Stomach (tissue), 4 donors: Measurements from ENCODE around the gene MYL7.

Source experiments
- EP300 ChIP-seq: sonication (generic); formaldehyde crosslinking; IDR thresholded peaks from one replicate; pipeline ENCODE4 v1.6.1; 2017; ENCODE audit warnings: antibody characterized with exemption
- POLR2A ChIP-seq, 4 donors: fragments of 450-650 bp; IDR thresholded peaks; one replicate each; pipeline ENCODE4 v1.6.1; 2016; ENCODE audit warnings: antibody characterized with exemption in 4 of 4, control low read depth in 2 of 4, mild to moderate bottlenecking in 1 of 4, moderate library complexity in 1 of 4
- POLR2AphosphoS5 ChIP-seq, 3 donors: sonication (generic); formaldehyde crosslinking; IDR thresholded peaks; one replicate each; pipeline ENCODE4 v1.6.1; 2016; ENCODE audit warnings: antibody characterized with exemption in 3 of 3
- TF ChIP-seq, protein P1 (sequence below), 7 experiments: fragments of 450-650 bp in 4 of 7; fragments of 200-600 bp in 3 of 7; sonication (generic) in 3 of 7; IDR thresholded peaks; one replicate each; pipeline ENCODE4 v1.5.1; 2016 to 2019; ENCODE audit warnings: antibody characterized with exemption in 7 of 7, control low read depth in 2 of 7, mild to moderate bottlenecking in 1 of 7

DNA sequence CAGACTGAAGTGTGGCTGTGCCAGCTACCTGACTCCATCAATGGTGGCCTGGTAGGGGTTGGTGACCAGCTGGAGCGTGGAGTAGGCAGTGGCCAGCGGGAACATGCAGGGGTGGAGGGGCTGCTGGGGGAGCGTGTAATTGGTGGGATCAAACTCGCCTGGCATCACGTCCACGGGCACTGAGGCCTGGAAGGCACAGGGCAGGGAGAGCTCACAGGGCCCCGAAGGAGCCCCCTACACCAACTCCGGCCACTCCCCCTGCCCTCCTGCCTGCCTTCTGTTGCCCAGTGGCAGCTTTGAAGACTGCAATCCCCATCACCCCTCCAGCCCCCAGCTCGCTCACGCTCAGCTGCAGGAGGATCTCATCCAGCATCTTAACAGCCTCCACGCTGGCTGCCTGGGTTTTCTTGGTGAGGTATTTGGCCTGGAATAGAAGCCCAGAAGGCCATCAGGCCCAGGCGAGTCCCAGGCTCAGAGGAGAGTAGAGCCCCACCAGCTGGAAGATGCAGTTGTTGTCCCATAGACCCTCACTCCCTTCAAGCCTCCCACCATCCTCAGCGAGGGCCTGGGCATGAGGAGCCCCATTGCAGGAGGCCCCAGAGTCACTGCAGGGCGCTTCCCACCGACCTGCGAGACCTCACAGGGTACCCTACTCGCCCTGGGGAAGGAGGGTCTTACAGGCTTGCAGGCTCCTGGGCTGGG lies 24.9 kb downstream of the MYL7 start:
- TF ChIP-seq POLR2A (IDR thresholded peaks at IDR 0.05) (no peak), POLR2AphosphoS5 (IDR thresholded peaks at IDR 0.05) (no peak), EP300 (no peak)
- TF ChIP-seq, protein P1, sequence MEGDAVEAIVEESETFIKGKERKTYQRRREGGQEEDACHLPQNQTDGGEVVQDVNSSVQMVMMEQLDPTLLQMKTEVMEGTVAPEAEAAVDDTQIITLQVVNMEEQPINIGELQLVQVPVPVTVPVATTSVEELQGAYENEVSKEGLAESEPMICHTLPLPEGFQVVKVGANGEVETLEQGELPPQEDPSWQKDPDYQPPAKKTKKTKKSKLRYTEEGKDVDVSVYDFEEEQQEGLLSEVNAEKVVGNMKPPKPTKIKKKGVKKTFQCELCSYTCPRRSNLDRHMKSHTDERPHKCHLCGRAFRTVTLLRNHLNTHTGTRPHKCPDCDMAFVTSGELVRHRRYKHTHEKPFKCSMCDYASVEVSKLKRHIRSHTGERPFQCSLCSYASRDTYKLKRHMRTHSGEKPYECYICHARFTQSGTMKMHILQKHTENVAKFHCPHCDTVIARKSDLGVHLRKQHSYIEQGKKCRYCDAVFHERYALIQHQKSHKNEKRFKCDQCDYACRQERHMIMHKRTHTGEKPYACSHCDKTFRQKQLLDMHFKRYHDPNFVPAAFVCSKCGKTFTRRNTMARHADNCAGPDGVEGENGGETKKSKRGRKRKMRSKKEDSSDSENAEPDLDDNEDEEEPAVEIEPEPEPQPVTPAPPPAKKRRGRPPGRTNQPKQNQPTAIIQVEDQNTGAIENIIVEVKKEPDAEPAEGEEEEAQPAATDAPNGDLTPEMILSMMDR (IDR thresholded peaks at IDR 0.05) = no peak
